HepG2 (cell line): ENCODE measurements around the gene LSM6. TPM values are rescaled to one million over a fixed set of nuclear protein-coding genes. Genes with fewer than 3 reads are reported as not detected.

Experiments
- ATAC-seq: fragments of 200-7000 bp; cut with Tn5 transposase; 3 replicates; pipeline ENCODE4 v1.9.1; 2020; ENCODE audit warnings: mild to moderate bottlenecking, moderate library complexity
- BruUV-seq: library from RNA; stranded (reverse); fragments of 400-500 nt; replicated peaks from 2 replicates; lab custom pipeline; 2021; lab: Mats Ljungman, UMichigan
- CTCF ChIA-PET: fragments of 300-600 bp; formaldehyde crosslinking; extraction: SDS; loops from one replicate; lab custom pipeline; 2021; ENCODE audit warnings: low total read pairs, inconsistent platforms, low intra/inter-chr PET ratio; lab: Yijun Ruan, JAX
- POLR2A ChIA-PET: fragments of 350-600 bp; sonication (Branson Sonifier 250); formaldehyde crosslinking; loops from one replicate; lab custom pipeline; 2020; ENCODE audit warnings: antibody characterized with exemption, inconsistent platforms; lab: Yijun Ruan, JAX
- DNase-seq: peaks from one replicate; pipeline ENCODE4 v3.0.0-alpha.2; 2015; ENCODE audit warnings: low spot score
- FAIRE-seq: peaks from 3 replicates; lab custom pipeline; 2011; peaks lifted over from hg19 to GRCh38; lab: Jason Lieb, UNC
- H2AFZ ChIP-seq: one replicate; pipeline ENCODE4 v1.6.1; 2011; ENCODE audit warnings: low read length, inconsistent platforms
- H3K27ac ChIP-seq: fragments of 300-600 bp; 3 replicates; pipeline ENCODE4 v1.8.0; 2011; ENCODE audit warnings: mixed run types, mild to moderate bottlenecking, mixed read lengths, low read length, inconsistent platforms; ENCODE audit not compliant: insufficient read depth; ENCODE audit errors: extremely low read length
- H3K27me3 ChIP-seq, 2 experiments: fragments of 200-600 bp in 1 of 2; 2 replicates in 1 of 2; 3 replicates in 1 of 2; pipeline versions ENCODE4 v1.6.0 to v1.8.0; 2011; ENCODE audit warnings: low read length in 2 of 2, mild to moderate bottlenecking in 2 of 2, moderate library complexity in 2 of 2, inconsistent platforms in 1 of 2; ENCODE audit not compliant: insufficient read depth in 2 of 2, control insufficient read depth in 1 of 2
- H3K36me3 ChIP-seq, 2 experiments: fragments of 200-600 bp in 1 of 2; replicated peaks in 1 of 2; 2 replicates in 1 of 2; 3 replicates in 1 of 2; pipeline versions ENCODE4 v1.5.1 to v1.8.0; 2011; ENCODE audit warnings: low read length in 2 of 2, inconsistent platforms in 1 of 2; ENCODE audit not compliant: insufficient read depth in 2 of 2, control insufficient read depth in 1 of 2
- H3K4me1 ChIP-seq: 2 replicates; pipeline ENCODE4 v1.5.1; 2012; ENCODE audit warnings: low read length, inconsistent platforms; ENCODE audit not compliant: insufficient read depth
- H3K4me2 ChIP-seq: 2 replicates; pipeline ENCODE4 v1.6.0; 2011; ENCODE audit warnings: low read depth, low read length, inconsistent platforms
- H3K4me3 ChIP-seq, 3 experiments: fragments of 200-600 bp in 1 of 3; sonication (generic), shearing (Covaris generic) in 1 of 3; replicated peaks in 1 of 3; 2 replicates each; pipeline ENCODE4 v1.5.1; 2011 to 2016; ENCODE audit warnings: low read length in 3 of 3, inconsistent platforms in 2 of 3, low read depth in 2 of 3, mild to moderate bottlenecking in 2 of 3, control low read depth in 1 of 3, mixed read lengths in 1 of 3; ENCODE audit not compliant: insufficient read depth in 1 of 3
- H3K79me2 ChIP-seq: one replicate; pipeline ENCODE4 v1.6.1; 2011; ENCODE audit warnings: low read length, inconsistent platforms; ENCODE audit not compliant: insufficient read depth
- H3K9ac ChIP-seq: 2 replicates; pipeline ENCODE4 v1.6.0; 2011; ENCODE audit warnings: mild to moderate bottlenecking, low read depth, low read length, inconsistent platforms; ENCODE audit not compliant: insufficient read depth
- H3K9me3 ChIP-seq: 2 replicates; pipeline ENCODE4 v1.5.1; 2012; ENCODE audit warnings: mild to moderate bottlenecking, low read length
- H4K20me1 ChIP-seq: 2 replicates; pipeline ENCODE4 v1.6.0; 2011; ENCODE audit warnings: inconsistent platforms, mild to moderate bottlenecking, low read length, moderate library complexity; ENCODE audit not compliant: insufficient read depth
- ASH2L ChIP-seq: fragments of 300-600, 200-600 bp; sonication (generic); IDR thresholded peaks from 2 replicates; pipeline ENCODE4 v1.7.0; 2017; ENCODE audit warnings: low read depth, mild to moderate bottlenecking, moderate library complexity, mixed read lengths, low read length; ENCODE audit not compliant: insufficient read length
- DDIT3 ChIP-seq: sonication (generic); formaldehyde crosslinking; IDR thresholded peaks from 2 replicates; pipeline ENCODE4 v1.4.0; 2020; ENCODE audit warnings: mild to moderate bottlenecking, missing genetic modification reagents
- FOSL2 ChIP-seq: sonication (generic); formaldehyde crosslinking; IDR thresholded peaks from 2 replicates; pipeline ENCODE4 v1.4.0; 2020; ENCODE audit warnings: missing genetic modification reagents
- KLF9 ChIP-seq: IDR thresholded peaks from 2 replicates; pipeline ENCODE4 v1.6.1; 2016; ENCODE audit warnings: low read depth
- MTA1 ChIP-seq: sonication (generic); formaldehyde crosslinking; IDR thresholded peaks from 2 replicates; pipeline ENCODE4 v1.4.0; 2020; ENCODE audit warnings: missing genetic modification reagents, mild to moderate bottlenecking, borderline replicate concordance
- MTERF4 ChIP-seq: sonication (generic); formaldehyde crosslinking; IDR thresholded peaks from 2 replicates; pipeline ENCODE4 v1.8.0; 2023; ENCODE audit warnings: mild to moderate bottlenecking, missing genetic modification reagents
- PLSCR1 ChIP-seq: sonication (generic); formaldehyde crosslinking; IDR thresholded peaks from 2 replicates; pipeline ENCODE4 v1.5.0; 2020; ENCODE audit warnings: missing genetic modification reagents, mild to moderate bottlenecking, borderline replicate concordance
- PRMT3 ChIP-seq: sonication (generic); formaldehyde crosslinking; IDR thresholded peaks from 2 replicates; pipeline ENCODE4 v1.8.1; 2022; ENCODE audit warnings: low read depth, mild to moderate bottlenecking, moderate library complexity, missing genetic modification reagents, borderline replicate concordance
- SETDB1 ChIP-seq: sonication (generic); formaldehyde crosslinking; IDR thresholded peaks from 2 replicates; pipeline ENCODE4 v1.5.1; 2020; ENCODE audit warnings: missing genetic modification reagents, mild to moderate bottlenecking, borderline replicate concordance
- SP5 ChIP-seq: IDR thresholded peaks from 2 replicates; pipeline ENCODE4 v1.6.1; 2016; ENCODE audit warnings: low read depth, borderline replicate concordance
- SUZ12 ChIP-seq: fragments of 150-350 bp; IDR thresholded peaks from 2 replicates; pipeline ENCODE4 v1.6.1; 2014; ENCODE audit warnings: low read depth, low read length
- SYNCRIP ChIP-seq: fragments of 200-400 bp; formaldehyde crosslinking; IDR thresholded peaks from 2 replicates; pipeline ENCODE4 v1.6.1; 2018; ENCODE audit warnings: mild to moderate bottlenecking, low read depth, low read length; ENCODE audit not compliant: insufficient read depth
- ZNF30 ChIP-seq: sonication (generic); formaldehyde crosslinking; IDR thresholded peaks from 2 replicates; pipeline ENCODE4 v1.5.0; 2020; ENCODE audit warnings: mild to moderate bottlenecking, missing genetic modification reagents
- ZNF556 ChIP-seq: sonication (generic); formaldehyde crosslinking; IDR thresholded peaks from 2 replicates; pipeline ENCODE4 v1.4.0; 2020; ENCODE audit warnings: mild to moderate bottlenecking, missing genetic modification reagents, borderline replicate concordance
- WGBS: methylation state at CpG from one replicate; pipeline ENCODE4 v1.1.6; 2017; ENCODE audit warnings: low lambda C conversion rate; 5-methylcytosine and 5-hydroxymethylcytosine counted together
- in situ Hi-C: cut with HindIII; loops from 2 replicates; pipeline ENCODE4 v1.10.0; 2017; ENCODE audit warnings: low pct_unique_long_range_greater_than_20kb; ENCODE audit not compliant: extremely low pct_ligation_motif_present
- intact Hi-C: fragments of 100-400 bp; cut with micrococcal nuclease; formaldehyde crosslinking; loops from one replicate; pipeline ENCODE4 v1.10.0; 2022; ENCODE audit not compliant: unreplicated experiment
- polyA plus RNA-seq, 8 experiments: library from polyadenylated mRNA; depleted of rRNA in 3 of 8; stranded (reverse) in 7 of 8; unstranded in 1 of 8; fragments of >200 nt; fragmentation: Illumina TruSeq in 4 of 8; extraction: Trizol in 4 of 8; gene quantifications; 2 replicates each; pipeline versions ENCODE4 v1.2.1 to v1.2.3, GENCODE V29; 2011 to 2016; ENCODE audit warnings: low read depth in 4 of 8, missing spikeins in 1 of 8, mixed read lengths in 1 of 8; ENCODE audit not compliant: insufficient read depth in 1 of 8
- total RNA-seq, 5 experiments: library from RNA; depleted of rRNA; stranded (reverse); fragments of >200 nt; fragmentation: Illumina TruSeq; extraction: Trizol; gene quantifications; 2 replicates each; pipeline ENCODE4 v1.2.3, GENCODE V29; 2016; ENCODE audit warnings: low read depth in 1 of 5
- TF ChIP-seq, protein P1 (sequence below): sonication (generic); formaldehyde crosslinking; IDR thresholded peaks from 2 replicates; pipeline ENCODE4 v1.5.1; 2020; ENCODE audit warnings: missing genetic modification reagents, mild to moderate bottlenecking, borderline replicate concordance
- TF ChIP-seq, protein P2 (sequence below): sonication (generic); formaldehyde crosslinking; IDR thresholded peaks from 2 replicates; pipeline ENCODE4 v1.5.0; 2020; ENCODE audit warnings: mild to moderate bottlenecking, missing genetic modification reagents

The LSM6 gene
- total and polyA plus RNA-seq, 2 of the 13 experiments (the other 11 are each of a cell fraction or from before 2014, with no cell fraction given): 14.6 to 83.3 TPM

DNA sequence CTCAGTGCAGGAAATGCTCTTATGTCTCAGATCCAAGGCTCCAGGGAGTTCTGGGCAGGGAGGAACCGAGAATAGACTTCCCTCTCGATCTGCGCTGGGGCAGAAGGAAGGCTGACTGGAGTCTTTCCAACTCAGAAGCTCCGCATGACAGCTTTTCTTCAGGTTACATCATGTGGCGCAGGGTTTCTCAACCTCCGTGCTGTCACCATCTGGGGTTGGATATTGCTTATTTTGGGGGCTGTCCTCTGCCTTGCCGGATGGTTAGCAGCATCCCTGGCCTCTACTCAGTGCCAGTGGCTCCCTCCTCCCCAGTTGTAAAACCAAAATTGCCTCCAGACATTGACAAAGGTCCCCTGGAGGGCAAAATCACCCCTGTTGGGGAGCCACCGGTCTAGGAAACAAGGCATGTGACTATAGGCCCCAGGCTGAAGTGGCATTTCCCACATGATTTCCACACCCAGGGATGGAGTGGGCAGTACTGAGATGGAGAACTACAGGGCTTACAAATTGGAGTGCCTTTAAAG is 60.2 kb downstream of the LSM6 start (continued):
- no peak for TF ChIP-seq SETDB1 (CRISPR knock-in tag)
- no peak for TF ChIP-seq SUZ12
- no peak for TF ChIP-seq ASH2L
- TF ChIP-seq FOSL2: no peak
- no peak for TF ChIP-seq KLF9 (CRISPR knock-in tag)

DNA sequence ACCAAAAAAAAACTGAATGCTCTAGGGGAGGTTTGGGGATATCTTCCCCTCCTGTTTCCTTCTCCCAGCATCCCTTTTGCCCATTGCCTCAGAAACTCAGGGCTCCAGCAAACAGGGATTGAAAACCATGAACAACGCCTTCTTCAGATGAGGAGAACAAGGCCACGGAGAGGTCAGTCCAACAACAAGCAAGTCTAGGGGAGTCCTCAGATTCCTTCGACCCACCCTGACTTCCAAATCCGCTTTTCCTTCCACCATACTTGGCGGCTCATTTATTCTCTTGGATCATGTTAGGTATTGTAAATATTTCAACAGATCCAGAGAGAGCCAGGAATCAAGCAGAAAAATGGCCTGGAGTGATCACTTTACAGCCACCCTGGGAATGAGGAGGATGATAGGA is 60.7 kb downstream of the LSM6 start:
- WGBS: 17% methylated on average over 5 of the region's 5 CpGs
- FAIRE-seq: no peak
- intact Hi-C loops: loop anchor here (5.0 kb wide), 1 partner anchor 139 kb away; no protein-coding TSS in a partner anchor
- TF ChIP-seq MTERF4 (CRISPR knock-in tag): no peak
- TF ChIP-seq, protein P1, sequence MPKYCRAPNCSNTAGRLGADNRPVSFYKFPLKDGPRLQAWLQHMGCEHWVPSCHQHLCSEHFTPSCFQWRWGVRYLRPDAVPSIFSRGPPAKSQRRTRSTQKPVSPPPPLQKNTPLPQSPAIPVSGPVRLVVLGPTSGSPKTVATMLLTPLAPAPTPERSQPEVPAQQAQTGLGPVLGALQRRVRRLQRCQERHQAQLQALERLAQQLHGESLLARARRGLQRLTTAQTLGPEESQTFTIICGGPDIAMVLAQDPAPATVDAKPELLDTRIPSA (CRISPR knock-in tag): no peak
- TF ChIP-seq DDIT3: no peak
- TF ChIP-seq SYNCRIP: no peak
- no peak for TF ChIP-seq ZNF30
- no peak for TF ChIP-seq ZNF556
- TF ChIP-seq, protein P2, sequence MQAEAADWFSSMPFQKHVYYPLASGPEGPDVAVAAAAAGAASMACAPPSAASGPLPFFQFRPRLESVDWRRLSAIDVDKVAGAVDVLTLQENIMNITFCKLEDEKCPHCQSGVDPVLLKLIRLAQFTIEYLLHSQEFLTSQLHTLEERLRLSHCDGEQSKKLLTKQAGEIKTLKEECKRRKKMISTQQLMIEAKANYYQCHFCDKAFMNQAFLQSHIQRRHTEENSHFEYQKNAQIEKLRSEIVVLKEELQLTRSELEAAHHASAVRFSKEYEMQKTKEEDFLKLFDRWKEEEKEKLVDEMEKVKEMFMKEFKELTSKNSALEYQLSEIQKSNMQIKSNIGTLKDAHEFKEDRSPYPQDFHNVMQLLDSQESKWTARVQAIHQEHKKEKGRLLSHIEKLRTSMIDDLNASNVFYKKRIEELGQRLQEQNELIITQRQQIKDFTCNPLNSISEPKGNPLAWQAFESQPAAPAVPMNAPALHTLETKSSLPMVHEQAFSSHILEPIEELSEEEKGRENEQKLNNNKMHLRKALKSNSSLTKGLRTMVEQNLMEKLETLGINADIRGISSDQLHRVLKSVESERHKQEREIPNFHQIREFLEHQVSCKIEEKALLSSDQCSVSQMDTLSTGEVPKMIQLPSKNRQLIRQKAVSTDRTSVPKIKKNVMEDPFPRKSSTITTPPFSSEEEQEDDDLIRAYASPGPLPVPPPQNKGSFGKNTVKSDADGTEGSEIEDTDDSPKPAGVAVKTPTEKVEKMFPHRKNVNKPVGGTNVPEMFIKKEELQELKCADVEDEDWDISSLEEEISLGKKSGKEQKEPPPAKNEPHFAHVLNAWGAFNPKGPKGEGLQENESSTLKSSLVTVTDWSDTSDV (CRISPR knock-in tag): no peak
- TF ChIP-seq MTA1 (CRISPR knock-in tag): no peak
- no peak for TF ChIP-seq PLSCR1 (CRISPR knock-in tag)
- no peak for TF ChIP-seq SP5 (CRISPR knock-in tag)
- TF ChIP-seq PRMT3 (CRISPR knock-in tag): no peak

More for the DNA sequence above, 60.7 kb downstream of the LSM6 start:
- H4K20me1 ChIP-seq: no peaks in the 10 kb centered on the region
- no peak overlapping the region for H3K27ac ChIP-seq
- in situ Hi-C loops: no loop called here
- peaks cover 0 to 15% of the 10 kb centered on the region in 2 experiments; a peak in 3 of 5 replicates for H3K27me3 ChIP-seq
- H2AFZ ChIP-seq: no peak overlapping the region
- no peaks in the 10 kb centered on the region for H3K36me3 ChIP-seq
- no peaks in the 10 kb centered on the region for H3K9me3 ChIP-seq
- no peak overlapping the region for H3K9ac ChIP-seq
- no peak overlapping the region for H3K4me3 ChIP-seq
- H3K4me1 ChIP-seq: peaks cover 7% of the 10 kb centered on the region
- BruUV-seq: no TSS peak
- H3K79me2 ChIP-seq: no peaks in the 10 kb centered on the region
- POLR2A ChIA-PET: no interaction called here
- CTCF ChIA-PET: no interaction called here
- ATAC-seq (no peak), DNase-seq (no peak)
- no peak overlapping the region for H3K4me2 ChIP-seq
